ENCODE results near the gene LIMS2.

Gene LIMS2

GRCh38 chr2:127632592-127633489 is 42.5 kb downstream of the LIMS2 start:
- no peak for DNase-seq

GRCh38 chr2:127631997-127632581 is 43.2 kb downstream of the LIMS2 start:
- no peak for DNase-seq

- DNase-seq = no peak
Observed at GRCh38 chr2:127631541-127631996, 43.8 kb downstream of the LIMS2 start.

- no peak for DNase-seq
Observed at GRCh38 chr2:127630864-127631540, 44.3 kb downstream of the LIMS2 start.

- no peak for DNase-seq
Observed at GRCh38 chr2:127630096-127630863, 45.0 kb downstream of the LIMS2 start.

GRCh38 chr2:127629637-127630036 is 45.7 kb downstream of the LIMS2 start:
- DNase-seq = no peak

GRCh38 chr2:127628767-127629614 is 46.3 kb downstream of the LIMS2 start:
- DNase-seq = no peak

- DNase-seq = no peak
Observed at GRCh38 chr2:127627740-127628571, 47.4 kb downstream of the LIMS2 start.

GRCh38 chr2:127626917-127627739 is 48.2 kb downstream of the LIMS2 start:
- no peak for DNase-seq

- no peak for DNase-seq
Observed at GRCh38 chr2:127626175-127626574, 49.2 kb downstream of the LIMS2 start.

- no peak for DNase-seq
Observed at GRCh38 chr2:127625572-127625951, 49.8 kb downstream of the LIMS2 start.

- no peak for DNase-seq
Observed at GRCh38 chr2:127624756-127625571, 50.4 kb downstream of the LIMS2 start.

GRCh38 chr2:127624320-127624755 is 51.0 kb downstream of the LIMS2 start:
- no peak for DNase-seq

- DNase-seq = no peak
Observed at GRCh38 chr2:127623388-127624319, 51.7 kb downstream of the LIMS2 start.

- no peak for DNase-seq
Observed at GRCh38 chr2:127622561-127623387, 52.6 kb downstream of the LIMS2 start.

GRCh38 chr2:127621981-127622431 is 53.3 kb downstream of the LIMS2 start:
- DNase-seq = no peak

GRCh38 chr2:127620866-127621265 is 54.5 kb downstream of the LIMS2 start:
- DNase-seq = no peak

Measured in NCI-H2171 (cell line).